GM10847 (cell line): ENCODE measurements around the gene OSGIN1.

Source experiments
- POLR2A ChIP-seq: IDR thresholded peaks from 2 replicates; pipeline ENCODE4 v1.6.1; 2011; ENCODE audit not compliant: insufficient read length; ENCODE audit errors: extremely low read depth

The OSGIN1 gene

DNA sequence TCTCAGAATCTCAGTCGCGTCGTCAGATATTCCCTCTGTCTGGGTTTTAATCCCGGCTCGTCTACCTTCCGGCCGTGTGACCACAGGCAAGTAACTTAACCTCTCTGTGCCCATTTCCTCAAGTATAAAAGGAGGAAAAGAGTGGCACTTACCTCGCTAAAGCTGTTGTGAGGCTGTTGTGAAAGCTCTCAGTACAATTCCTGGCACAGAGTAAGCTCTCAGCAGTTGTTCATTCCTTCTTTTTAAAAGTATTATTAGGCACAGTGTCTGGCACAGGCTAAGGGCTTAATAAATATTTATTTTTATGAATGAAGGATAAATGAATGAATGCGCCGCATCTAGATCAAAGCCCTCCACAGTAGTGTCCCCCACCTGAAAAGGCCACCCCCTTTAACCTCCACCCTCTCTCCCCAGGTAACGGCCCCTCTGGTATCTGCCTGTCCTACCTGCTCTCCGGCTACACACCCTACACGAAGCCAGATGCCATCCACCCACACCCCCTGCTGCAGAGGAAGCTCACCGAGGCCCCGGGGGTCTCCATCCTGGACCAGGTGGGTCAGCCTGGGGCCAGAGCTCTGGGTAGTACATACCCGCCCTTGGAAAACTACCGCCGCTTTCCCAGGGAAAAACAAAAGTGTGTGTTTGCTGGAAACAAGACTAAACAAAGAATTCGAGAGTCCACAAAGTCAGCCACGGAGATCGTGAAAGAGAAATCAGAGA, 6.0 kb downstream of the OSGIN1 start:
- no peak for TF ChIP-seq POLR2A

- no peak for TF ChIP-seq POLR2A
These were observed 6.8 kb downstream of the OSGIN1 start for GRCh38 chr16:83959656-83960434.

DNA sequence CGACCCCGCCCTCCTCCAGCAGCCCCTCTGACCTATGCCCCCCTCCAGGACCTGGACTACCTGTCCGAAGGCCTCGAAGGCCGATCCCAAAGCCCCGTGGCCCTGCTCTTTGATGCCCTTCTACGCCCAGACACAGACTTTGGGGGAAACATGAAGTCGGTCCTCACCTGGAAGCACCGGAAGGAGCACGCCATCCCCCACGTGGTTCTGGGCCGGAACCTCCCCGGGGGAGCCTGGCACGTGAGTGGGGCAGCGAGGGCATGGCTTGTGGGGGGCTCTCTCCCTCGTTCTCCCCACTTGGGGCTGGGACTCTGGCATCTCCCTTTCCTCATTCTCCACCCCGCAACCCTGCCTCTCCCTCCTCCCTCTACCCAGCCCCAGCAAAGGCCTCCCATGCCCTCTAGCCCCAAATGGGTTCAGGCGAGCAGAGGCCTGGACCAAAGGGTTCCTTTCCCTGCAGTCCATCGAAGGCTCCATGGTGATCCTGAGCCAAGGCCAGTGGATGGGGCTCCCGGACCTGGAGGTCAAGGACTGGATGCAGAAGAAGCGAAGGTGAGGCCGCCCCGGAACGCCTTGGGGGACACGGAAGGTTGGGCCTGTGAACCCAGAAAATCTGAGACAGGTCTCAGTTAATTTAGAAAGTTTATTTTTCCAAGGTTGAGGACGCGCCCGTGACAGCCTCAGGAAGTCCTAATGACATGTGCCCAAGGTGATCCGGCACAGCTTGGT, 7.6 kb downstream of the OSGIN1 start:
- TF ChIP-seq POLR2A = no peak

DNA sequence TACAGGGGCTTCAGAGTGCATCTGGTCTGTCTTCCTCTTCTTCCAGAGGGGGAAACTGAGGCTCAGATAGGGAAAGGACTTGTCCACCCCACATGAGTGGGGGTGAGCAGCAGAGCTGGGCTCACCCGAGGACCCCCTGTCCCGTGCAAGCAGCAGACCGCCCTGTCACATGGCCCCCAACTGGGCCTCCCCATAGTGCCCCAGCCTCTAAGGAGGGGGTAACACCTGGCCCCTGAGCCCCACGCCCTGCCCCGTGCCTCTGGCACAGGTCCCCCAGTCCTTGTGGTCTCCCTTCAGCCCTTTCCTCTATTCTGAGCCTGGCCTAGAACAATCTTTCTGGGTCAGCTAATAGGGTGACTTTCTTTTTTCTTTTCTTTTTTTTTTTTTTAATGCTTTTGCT, 8.6 kb downstream of the OSGIN1 start:
- no peak for TF ChIP-seq POLR2A

DNA sequence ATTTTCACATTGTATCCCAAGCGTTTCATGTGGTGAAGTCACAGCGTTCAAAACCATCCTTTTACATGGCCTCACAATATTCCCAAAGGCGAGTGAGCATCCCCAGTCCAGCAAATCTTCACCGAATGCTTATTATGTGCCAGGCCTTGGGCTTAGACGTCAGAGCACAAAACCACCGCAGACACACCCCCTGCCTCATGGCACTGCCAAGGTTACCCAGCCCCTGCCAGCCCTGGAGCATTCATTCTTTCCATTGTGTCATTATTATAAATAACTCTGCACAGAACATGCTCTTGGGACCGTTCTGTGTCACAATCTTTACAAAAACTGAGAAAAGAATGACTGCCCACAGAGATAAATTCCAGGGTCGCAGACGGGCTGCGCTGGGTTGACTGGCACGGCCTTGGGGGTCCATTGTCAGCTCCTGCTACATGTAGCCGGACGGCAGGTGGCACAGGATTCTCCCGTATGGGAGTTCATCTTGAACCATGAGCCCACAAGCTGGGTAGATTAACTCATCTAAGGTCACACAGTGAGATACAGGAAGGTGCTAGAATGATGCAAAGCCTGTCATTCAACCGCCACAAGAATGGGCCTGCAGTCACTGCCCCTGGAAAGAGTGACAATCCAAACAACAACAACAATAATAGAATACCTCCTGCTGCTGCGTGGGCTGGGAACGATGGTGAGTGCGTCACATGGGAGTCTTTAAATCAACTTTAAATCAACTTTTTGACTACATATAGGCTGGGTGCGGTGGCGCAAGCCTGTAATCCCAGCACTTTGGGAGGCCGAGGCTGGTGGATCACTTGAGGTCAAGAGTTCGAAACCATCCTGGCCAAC, 10.5 kb downstream of the OSGIN1 start:
- no peak for TF ChIP-seq POLR2A

DNA sequence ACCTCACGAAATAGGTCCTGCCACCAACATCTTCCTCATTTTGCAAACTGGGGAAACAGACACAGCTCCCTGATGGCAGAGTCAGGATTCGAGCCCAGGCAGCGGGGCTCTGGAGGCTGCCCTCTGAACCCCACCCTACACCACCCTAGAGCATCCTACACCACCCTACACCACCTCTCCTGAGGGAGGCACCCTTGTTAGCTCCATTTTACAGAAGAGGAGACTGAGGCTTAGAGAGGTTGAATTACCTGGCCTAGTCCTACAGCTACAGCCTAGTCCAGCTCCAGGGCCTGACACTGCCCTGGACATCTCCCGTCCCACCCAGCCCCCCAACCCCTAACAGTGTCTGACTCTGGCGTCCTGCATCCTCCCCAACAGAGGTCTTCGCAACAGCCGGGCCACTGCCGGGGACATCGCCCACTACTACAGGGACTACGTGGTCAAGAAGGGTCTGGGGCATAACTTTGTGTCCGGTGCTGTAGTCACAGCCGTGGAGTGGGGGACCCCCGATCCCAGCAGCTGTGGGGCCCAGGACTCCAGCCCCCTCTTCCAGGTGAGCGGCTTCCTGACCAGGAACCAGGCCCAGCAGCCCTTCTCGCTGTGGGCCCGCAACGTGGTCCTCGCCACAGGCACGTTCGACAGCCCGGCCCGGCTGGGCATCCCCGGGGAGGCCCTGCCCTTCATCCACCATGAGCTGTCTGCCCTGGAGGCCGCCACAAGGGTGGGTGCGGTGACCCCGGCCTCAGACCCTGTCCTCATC, 11.8 kb downstream of the OSGIN1 start:
- no peak for TF ChIP-seq POLR2A

DNA sequence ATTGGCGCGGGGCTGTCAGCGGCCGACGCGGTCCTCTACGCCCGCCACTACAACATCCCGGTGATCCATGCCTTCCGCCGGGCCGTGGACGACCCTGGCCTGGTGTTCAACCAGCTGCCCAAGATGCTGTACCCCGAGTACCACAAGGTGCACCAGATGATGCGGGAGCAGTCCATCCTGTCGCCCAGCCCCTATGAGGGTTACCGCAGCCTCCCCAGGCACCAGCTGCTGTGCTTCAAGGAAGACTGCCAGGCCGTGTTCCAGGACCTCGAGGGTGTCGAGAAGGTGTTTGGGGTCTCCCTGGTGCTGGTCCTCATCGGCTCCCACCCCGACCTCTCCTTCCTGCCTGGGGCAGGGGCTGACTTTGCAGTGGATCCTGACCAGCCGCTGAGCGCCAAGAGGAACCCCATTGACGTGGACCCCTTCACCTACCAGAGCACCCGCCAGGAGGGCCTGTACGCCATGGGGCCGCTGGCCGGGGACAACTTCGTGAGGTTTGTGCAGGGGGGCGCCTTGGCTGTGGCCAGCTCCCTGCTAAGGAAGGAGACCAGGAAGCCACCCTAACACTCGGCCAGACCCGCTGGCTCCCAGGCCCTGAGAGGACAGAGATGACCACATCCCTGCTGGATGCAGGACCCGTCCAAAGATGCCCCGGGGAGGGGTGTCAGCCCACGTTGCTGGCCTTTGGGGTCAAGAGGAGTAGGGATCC, 12.6 kb downstream of the OSGIN1 start:
- no peak for TF ChIP-seq POLR2A

GRCh38 chr16:83966153-83966696, 13.2 kb downstream of the OSGIN1 start:
- TF ChIP-seq POLR2A = no peak

GRCh38 chr16:83967091-83967490, 14.1 kb downstream of the OSGIN1 start:
- TF ChIP-seq POLR2A = no peak

- no peak for TF ChIP-seq POLR2A
These were observed 14.8 kb downstream of the OSGIN1 start, which contains the start of gene NECAB2 for GRCh38 chr16:83967838-83968305. NECAB2 (plus strand) TSS chr16:83968244; CDS start chr16:83968649, 405 bp downstream.

- no peak for TF ChIP-seq POLR2A
These were observed 15.3 kb downstream of the OSGIN1 start for GRCh38 chr16:83968306-83968851.

DNA sequence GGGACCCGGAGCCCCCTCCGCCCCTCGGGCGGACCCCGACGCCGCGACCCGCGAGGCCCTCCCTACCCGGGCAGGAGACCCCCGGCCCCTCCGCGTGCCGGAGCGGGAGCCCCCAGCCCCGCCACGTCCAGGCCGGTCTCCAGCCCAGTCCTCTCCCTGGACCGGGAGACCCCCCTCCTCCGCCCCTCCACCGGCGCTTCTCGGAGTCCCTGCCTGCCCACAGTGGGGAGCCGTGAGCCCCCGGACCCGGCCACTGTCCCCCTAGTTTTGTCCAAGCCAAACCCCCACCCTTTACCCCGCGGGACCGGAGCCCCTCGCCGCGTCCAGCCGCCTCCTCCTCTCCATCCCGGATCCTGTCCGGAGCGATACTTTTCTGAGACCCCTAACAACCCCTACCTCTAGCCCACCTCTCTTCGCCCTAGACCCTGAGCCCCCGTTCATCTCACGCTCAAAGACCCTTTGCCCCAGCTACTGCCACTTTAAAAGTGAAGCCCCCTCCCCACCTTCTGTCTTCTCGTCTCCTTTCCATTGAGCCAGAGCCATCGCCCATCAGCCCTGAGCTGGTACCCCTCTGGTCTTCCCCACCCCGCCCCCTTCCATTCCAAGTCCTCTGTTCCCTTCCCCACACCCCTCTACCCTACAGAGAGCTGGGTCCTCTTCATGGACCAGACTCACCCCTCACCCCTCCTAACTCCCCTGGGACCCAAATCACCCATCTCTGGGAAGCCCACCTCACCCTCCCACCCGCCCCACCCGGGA, 16.0 kb downstream of the OSGIN1 start:
- TF ChIP-seq POLR2A = no peak

- TF ChIP-seq POLR2A = no peak
These were observed 16.9 kb downstream of the OSGIN1 start for GRCh38 chr16:83969771-83970429.
